HG02840 (cell line): ENCODE data around the gene CBL.
A peak's percentile ranks its signal among the peaks of the same experiment; 100 is the strongest.
"Not testable (repeated sequence)": the region's sequence is repeated elsewhere in the genome, so short reads cannot be mapped to it uniquely, and the experiment has no call there.

Experiments
- ATAC-seq: cut with Tn5 transposase; IDR thresholded peaks from one replicate; pipeline ENCODE4 v1.9.1; 2021; ENCODE audit warnings: mild to moderate bottlenecking, moderate library complexity, moderate number of reproducible peaks; ENCODE audit not compliant: unreplicated experiment, low FRiP score

CBL gene

GRCh38 chr11:119206511-119207414 is 624 bp downstream of the CBL start:
- peak; percentile 22 for ATAC-seq

DNA sequence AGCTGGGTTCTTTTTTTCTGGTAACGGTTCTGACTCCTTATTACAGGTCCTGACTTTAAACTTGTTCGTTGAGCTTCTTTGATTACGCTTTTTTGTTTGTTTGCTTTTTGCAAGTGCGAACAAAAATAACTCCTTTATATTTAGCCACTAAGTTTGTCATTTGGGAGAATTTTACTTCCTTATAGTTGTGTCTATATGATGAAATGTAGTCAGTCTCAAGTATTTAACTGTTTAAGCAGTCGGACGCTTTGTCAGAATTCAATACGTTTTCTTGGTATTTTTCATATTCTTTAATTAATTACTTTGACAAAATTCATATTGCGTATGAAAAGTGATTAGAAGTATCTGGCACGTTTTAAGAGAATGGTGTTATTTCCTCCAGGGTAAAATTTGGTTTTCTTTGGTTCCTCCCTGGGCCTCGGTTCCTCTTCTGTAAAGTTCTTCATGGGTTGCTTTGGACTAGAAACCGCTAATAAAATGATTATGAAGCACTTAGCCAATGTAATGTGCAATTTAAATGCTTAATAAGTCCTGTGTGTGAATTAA is 1.3 kb downstream of the CBL start:
- no peak for ATAC-seq

DNA sequence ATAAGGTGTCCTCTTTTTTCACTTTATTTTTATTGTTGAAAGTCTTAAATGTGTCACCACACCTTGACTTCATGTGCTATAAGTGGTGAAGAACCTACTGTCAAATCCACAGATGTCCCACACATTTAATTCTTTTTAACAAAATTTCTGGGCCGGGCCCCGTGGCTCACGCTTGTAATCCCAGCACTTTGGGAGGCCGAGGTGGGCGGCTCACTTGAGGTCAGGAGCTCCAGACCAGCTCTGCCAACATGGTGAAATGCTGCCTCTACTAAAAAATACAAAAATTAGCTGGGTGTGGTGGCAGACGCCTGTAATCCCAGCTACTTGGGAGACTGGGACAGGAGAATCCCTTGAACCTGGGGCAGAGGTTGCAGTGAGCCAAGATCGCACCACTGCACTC is 3.0 kb downstream of the CBL start:
- no peak for ATAC-seq

- no peak for ATAC-seq
Measured at GRCh38 chr11:119210050-119210449, 3.9 kb downstream of the CBL start.

- ATAC-seq: no peak
Measured at GRCh38 chr11:119218141-119218878, 12.2 kb downstream of the CBL start.

GRCh38 chr11:119222308-119222707 is 16.2 kb downstream of the CBL start:
- no peak for ATAC-seq

GRCh38 chr11:119222891-119223290 is 16.8 kb downstream of the CBL start:
- no peak for ATAC-seq

DNA sequence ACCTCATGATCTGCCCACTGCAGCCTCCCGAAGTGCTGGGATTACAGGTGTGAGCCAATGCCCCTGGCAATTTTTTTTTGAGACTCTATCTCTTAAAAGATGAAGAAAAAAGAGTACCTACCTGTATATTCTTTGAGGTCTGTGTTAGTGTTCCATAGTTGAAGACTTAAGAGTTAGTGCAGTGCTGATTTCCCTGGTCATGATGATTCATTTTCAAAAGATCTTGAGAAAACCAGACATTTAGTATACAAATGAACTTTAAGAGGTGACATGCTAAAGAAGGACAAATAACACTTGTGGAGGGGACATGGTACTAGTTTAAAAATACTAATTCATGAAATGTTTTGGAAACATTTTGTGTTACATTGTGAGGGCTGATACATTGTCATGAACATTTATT is 17.7 kb downstream of the CBL start:
- ATAC-seq: no peak

GRCh38 chr11:119228535-119229287 is 22.6 kb downstream of the CBL start:
- ATAC-seq: not testable (repeated sequence)

GRCh38 chr11:119229288-119229672 is 23.1 kb downstream of the CBL start:
- no peak for ATAC-seq

- no peak for ATAC-seq
Measured at GRCh38 chr11:119229741-119230140, 23.6 kb downstream of the CBL start.

- ATAC-seq: no peak
Measured at GRCh38 chr11:119236490-119236889, 30.4 kb downstream of the CBL start.

DNA sequence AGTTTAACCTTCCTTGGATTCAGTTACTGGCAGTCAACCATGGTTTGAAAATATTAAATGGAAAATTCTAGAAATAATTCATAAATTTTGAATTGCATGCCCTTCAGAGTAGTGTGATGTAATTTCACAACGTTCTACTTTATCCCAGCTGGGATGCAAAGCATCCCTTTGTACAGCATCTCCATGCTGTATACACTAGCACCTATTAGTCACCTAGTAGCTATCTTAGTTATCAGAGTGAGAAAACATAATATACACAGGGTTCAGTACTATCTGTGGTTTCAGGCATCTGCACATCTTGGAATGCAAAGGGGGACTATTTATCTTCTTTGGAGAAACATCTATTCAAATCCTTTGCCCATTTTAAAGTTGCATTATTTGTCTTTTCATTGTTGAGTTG is 30.8 kb downstream of the CBL start:
- no peak for ATAC-seq

DNA sequence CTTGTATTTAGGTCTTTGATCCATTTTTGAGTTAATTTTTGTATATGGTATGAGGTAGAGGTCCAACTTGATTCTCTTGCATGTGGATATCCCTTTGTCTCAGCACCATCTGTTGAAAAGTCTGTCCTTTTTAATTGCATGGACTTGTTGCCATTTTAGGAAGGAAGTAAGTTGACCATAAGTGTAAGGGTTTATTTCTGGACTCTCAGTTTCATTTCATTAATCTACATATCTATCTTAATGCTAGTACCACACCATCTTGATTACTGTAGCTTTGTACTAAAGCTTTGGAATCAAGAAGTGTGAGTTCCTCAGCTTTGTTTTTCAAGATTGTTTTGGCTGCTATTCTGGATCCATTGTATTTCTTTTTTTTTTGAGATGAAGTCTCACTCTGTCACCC is 31.4 kb downstream of the CBL start:
- ATAC-seq: no peak

DNA sequence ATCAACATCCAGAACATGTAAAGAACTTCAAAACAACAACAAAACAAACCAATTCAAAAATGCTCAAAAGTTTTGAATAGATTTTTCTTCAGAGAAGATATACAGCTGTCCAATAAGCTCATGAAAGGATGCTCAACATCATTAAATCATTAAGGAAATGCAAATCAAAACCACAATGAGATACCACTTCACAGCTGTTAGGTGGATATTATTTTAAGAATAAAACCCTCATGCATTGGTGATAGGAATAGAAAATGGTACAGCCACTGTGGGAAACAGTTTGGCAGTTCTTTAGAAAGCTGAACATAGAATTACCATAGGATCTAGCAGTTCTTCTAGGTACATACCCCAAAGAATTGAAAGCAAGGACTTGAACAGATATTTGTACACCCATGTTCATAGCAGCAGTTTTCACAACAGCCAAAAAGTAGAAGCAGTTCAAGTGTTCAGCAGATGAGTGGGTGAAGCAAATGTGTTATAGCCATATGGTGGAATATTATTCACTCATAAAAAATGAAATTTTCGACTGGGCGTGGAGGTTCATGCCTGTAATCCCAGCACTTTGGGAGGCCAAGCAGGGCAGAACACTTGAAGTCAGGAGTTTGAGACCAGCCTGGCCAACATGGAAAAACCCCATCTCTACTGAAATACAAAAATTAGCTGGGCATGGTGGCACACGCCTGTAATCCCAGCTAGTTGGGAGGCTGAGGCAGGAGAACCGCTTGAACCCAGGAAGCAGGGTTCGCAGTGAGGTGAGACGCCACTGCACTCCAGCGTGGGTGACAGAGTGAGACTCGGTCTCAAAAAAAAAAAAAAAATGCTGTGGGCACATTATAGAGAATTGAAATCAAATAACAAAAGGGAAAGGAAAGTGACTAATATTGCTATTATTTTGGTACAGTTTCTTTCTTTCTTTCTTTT is 42.9 kb downstream of the CBL start:
- ATAC-seq: no peak

DNA sequence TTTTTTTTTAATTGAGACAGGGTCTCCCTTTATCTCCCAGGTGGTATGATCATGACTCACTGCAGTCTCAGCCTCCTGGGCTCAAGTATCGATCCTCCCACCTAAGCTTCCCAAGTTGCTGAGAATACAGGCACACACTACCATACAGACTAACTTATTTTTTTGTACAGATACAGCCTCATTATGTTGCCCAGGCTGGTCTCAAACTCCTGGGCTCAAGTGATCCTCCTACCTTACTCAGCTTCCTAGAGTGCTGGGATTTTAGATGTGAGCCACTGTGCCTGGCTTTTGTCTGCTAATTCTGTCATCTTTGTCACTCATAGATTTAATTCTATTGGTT is 43.5 kb downstream of the CBL start:
- no peak for ATAC-seq

DNA sequence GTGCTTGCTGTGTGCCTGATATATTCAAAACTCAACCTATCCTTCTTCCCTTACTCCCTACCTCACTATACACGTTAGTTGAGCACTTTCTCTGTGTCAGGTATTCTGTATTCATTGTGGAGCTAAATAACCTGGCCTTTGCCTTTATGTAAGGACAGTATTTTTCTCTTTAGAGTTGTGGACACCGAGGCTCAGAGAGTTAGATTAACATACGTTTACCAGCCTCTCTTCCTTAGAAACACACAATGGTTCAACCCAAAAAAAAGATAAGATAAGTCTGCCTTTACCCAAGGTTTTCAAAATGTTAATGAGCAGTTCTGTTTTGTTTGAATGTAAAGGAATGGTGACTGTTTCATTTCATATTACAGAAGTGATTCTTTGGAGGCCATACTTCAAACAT is 45.0 kb downstream of the CBL start:
- no peak for ATAC-seq

DNA sequence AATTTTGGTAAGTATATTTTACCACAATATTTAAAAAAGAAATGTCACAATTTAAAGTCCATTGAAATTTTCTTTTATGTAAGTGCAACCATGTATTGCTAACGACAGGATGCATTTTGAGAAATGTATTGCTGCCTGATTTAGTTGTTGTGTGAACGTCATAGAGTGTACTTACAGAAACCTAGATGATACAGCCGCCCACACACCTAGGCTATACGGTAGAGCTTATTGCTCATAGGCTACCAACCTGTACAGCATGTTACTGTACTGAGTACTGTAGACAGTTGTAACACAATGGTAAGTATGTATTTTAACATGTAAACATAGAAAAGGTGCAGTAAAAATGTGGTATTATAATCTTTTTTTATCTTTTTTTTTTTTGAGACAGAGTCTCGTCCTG is 48.1 kb downstream of the CBL start:
- ATAC-seq: no peak

- ATAC-seq: no peak
Measured at GRCh38 chr11:119258180-119258579, 52.0 kb downstream of the CBL start.

- ATAC-seq: no peak
Measured at GRCh38 chr11:119258983-119259382, 52.8 kb downstream of the CBL start.
